PC-9 (cell line): Measurements from ENCODE around the gene MGAT5. TPM values are rescaled to one million over a fixed set of nuclear protein-coding genes. Genes with fewer than 3 reads are reported as not detected.

ENCODE experiments used
- BruUV-seq: library from RNA; stranded (reverse); fragments of 400-500 nt; replicated peaks from 2 replicates; lab custom pipeline; 2021; lab: Mats Ljungman, UMichigan
- CTCF ChIA-PET: fragments of 300-600 bp; sonication (Branson Sonifier 250); formaldehyde crosslinking; loops from one replicate; lab custom pipeline; 2022; ENCODE audit warnings: antibody characterized with exemption; lab: Charles Lee
- POLR2A ChIA-PET: fragments of 300-600 bp; sonication (Branson Sonifier 250); formaldehyde crosslinking; loops from one replicate; lab custom pipeline; 2022; ENCODE audit warnings: antibody characterized with exemption; ENCODE audit not compliant: unreplicated experiment; lab: Charles Lee
- DNase-seq, 2 experiments: peaks; one replicate each; pipeline versions ENCODE4 v3.0.0 to v3.0.0-alpha.2; 2015 to 2022; ENCODE audit warnings: mixed read lengths in 1 of 2
- H2AFZ ChIP-seq: fragments of 200-600 bp; sonication (generic); 2 replicates; pipeline ENCODE4 v1.8.1; 2017; ENCODE audit warnings: antibody characterized with exemption
- H3F3A ChIP-seq: fragments of 200-600 bp; sonication (generic); 2 replicates; pipeline ENCODE4 v1.8.1; 2017; ENCODE audit warnings: antibody characterized with exemption, mild to moderate bottlenecking, low read depth; ENCODE audit not compliant: insufficient read depth
- H3K27ac ChIP-seq: fragments of 200-600 bp; sonication (generic); 2 replicates; pipeline ENCODE4 v1.6.1; 2016; ENCODE audit warnings: mixed run types
- H3K27me3 ChIP-seq: fragments of 200-600 bp; sonication (generic); 2 replicates; pipeline ENCODE4 v1.6.1; 2016; ENCODE audit warnings: low read depth, mixed run types; ENCODE audit not compliant: insufficient read depth
- H3K36me3 ChIP-seq: fragments of 200-600 bp; sonication (generic); 2 replicates; pipeline ENCODE4 v1.6.1; 2016; ENCODE audit warnings: low read depth, mixed run types
- H3K4me1 ChIP-seq: fragments of 200-600 bp; sonication (generic); replicated peaks from 2 replicates; pipeline ENCODE4 v1.6.1; 2016; ENCODE audit warnings: mixed run types; ENCODE audit not compliant: insufficient read depth
- H3K4me2 ChIP-seq: fragments of 200-600 bp; sonication (generic); 2 replicates; pipeline ENCODE4 v1.6.1; 2017; ENCODE audit warnings: mixed run types
- H3K4me3 ChIP-seq: fragments of 200-600 bp; sonication (generic); 2 replicates; pipeline ENCODE4 v1.6.1; 2016; ENCODE audit warnings: mixed run types
- H3K79me2 ChIP-seq: fragments of 200-600 bp; sonication (generic); 2 replicates; pipeline ENCODE4 v1.6.1; 2017; ENCODE audit warnings: low read depth, mixed run types
- H3K9me2 ChIP-seq: fragments of 200-600 bp; sonication (generic); 2 replicates; pipeline ENCODE4 v1.8.1; 2017; ENCODE audit warnings: mild to moderate bottlenecking; ENCODE audit not compliant: insufficient read depth
- H3K9me3 ChIP-seq: fragments of 200-600 bp; sonication (generic); 2 replicates; pipeline ENCODE4 v1.8.1; 2016; ENCODE audit warnings: low read depth; ENCODE audit not compliant: insufficient read depth
- H4K20me1 ChIP-seq: fragments of 200-600 bp; sonication (generic); 2 replicates; pipeline ENCODE4 v1.8.1; 2017; ENCODE audit not compliant: insufficient read depth
- CTCF ChIP-seq: fragments of 200-600 bp; sonication (generic); conservative IDR thresholded peaks from 2 replicates; pipeline ENCODE4 v1.6.1; 2017; ENCODE audit warnings: mixed run types, antibody characterized with exemption, mild to moderate bottlenecking, moderate library complexity
- EZH2 ChIP-seq: fragments of 200-600 bp; sonication (generic); IDR thresholded peaks from 2 replicates; pipeline ENCODE4 v1.8.0; 2017; ENCODE audit warnings: antibody characterized with exemption, low read depth
- intact Hi-C: fragments of 100-400 bp; cut with micrococcal nuclease; formaldehyde crosslinking; loops from one replicate; pipeline ENCODE4 v1.10.0; 2022; ENCODE audit not compliant: unreplicated experiment
- total RNA-seq: library from RNA; stranded (reverse); gene quantifications from 2 replicates; pipeline ENCODE4 v1.2.3, GENCODE V29; 2021

MGAT5 gene
- total RNA-seq, 1 experiment from 2014 or later, result 33.5 TPM

DNA sequence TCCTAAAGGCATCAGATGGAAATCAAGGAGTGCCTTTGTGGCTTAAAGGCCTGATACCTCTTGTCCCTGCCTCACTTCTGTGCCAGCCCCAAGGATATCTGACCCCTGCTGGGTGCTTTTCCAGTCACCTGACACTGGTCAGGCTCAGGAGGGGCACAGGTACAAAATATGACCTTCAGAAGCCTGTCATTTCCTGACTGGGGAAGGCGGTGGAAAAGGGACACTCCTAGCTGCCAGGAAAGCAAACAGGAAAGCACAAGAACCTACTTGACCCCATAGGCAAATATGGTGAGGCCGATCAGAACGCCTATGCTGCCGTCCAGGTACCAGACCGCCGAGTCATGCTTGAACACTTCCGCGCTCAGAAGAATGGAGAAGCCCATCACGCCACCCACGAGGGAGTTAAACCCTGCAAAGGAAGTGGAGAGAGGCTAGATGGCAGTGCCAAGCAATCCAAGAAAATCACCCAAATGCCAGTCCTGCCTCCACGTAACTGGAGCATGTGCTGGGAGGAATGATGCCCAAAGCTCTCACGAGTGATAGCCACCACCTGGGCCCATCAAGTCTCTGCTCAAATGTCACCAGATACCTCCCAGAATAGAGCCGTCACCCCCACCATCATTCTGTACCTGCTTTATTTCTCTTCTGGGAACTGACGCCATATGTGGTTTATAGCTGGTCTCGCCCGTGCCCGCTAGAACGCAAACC lies 204.0 kb downstream of the MGAT5 start:
- Histone ChIP-seq H3F3A (no peaks in the 10 kb centered on the region), H3K79me2 (no peaks in the 10 kb centered on the region), H3K27ac (no peak overlapping the region), H2AFZ (no peak overlapping the region), H3K4me1 (no peaks in the 10 kb centered on the region), H3K27me3 (no peaks in the 10 kb centered on the region), H4K20me1 (no peaks in the 10 kb centered on the region), H3K9me2 (no peaks in the 10 kb centered on the region), H3K4me3 (no peak overlapping the region), H3K4me2 (no peak overlapping the region), H3K36me3 (no peaks in the 10 kb centered on the region), H3K9me3 (no peaks in the 10 kb centered on the region)
- CTCF ChIA-PET, result no interaction called here
- no peak for DNase-seq
- intact Hi-C loops, result no loop called here
- POLR2A ChIA-PET, result no interaction called here
- no TSS peak for BruUV-seq
- TF ChIP-seq CTCF (no peak), EZH2 (no peak)

- no peaks in the 10 kb centered on the region for H3K9me3 ChIP-seq
- no peaks in the 10 kb centered on the region for H3K36me3 ChIP-seq
- no peaks in the 10 kb centered on the region for H4K20me1 ChIP-seq
- H3K27me3 ChIP-seq, result no peaks in the 10 kb centered on the region
- H3K27ac ChIP-seq, result no peak overlapping the region
- no peak overlapping the region for H3K4me2 ChIP-seq
- no peaks in the 10 kb centered on the region for H3K9me2 ChIP-seq
- CTCF ChIA-PET, result no interaction called here
- no peak overlapping the region for H3K4me3 ChIP-seq
- no peaks in the 10 kb centered on the region for H3K79me2 ChIP-seq
- H2AFZ ChIP-seq, result no peak overlapping the region
- POLR2A ChIA-PET, result no interaction called here
- no peaks in the 10 kb centered on the region for H3K4me1 ChIP-seq
- no TSS peak for BruUV-seq
- no peak for TF ChIP-seq EZH2
- TF ChIP-seq CTCF, result no peak
- intact Hi-C loops, result no loop called here
- no peak for DNase-seq
- H3F3A ChIP-seq, result no peaks in the 10 kb centered on the region
Observed at GRCh38 chr2:134458473-134458853, 204.6 kb downstream of the MGAT5 start.

DNA sequence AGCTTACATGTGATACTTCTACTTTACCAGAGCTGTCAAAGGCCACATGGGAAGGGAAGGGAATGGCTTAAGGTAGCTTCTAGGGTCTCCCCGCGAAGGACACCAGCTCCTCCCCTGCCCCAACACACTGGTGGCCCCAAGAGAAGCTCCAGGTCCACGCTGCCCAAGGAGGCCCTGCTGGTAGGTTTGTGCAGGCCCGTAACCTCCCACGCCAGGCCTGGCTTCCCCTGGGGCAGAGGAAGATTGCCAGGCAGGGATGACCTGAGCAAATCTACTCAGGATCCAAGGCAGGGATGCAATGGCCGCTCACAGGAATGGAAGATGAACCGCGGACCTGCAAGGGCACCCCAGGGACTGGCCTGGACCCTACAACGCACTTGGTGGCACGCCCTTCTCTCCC lies 205.1 kb downstream of the MGAT5 start:
- H3K9me3 ChIP-seq, result no peaks in the 10 kb centered on the region
- BruUV-seq, result no TSS peak
- no peaks in the 10 kb centered on the region for H3K4me1 ChIP-seq
- H3K9me2 ChIP-seq, result no peaks in the 10 kb centered on the region
- CTCF ChIA-PET, result interaction anchor here (1.1 kb wide), 1 partner anchor 459 kb away, joined by 4 read pairs; no protein-coding TSS in a partner anchor
- TF ChIP-seq CTCF (no peak), EZH2 (no peak)
- no peak overlapping the region for H3K4me3 ChIP-seq
- no peak overlapping the region for H3K4me2 ChIP-seq
- no peaks in the 10 kb centered on the region for H3K27me3 ChIP-seq
- intact Hi-C loops, result no loop called here
- no peaks in the 10 kb centered on the region for H3K79me2 ChIP-seq
- no peaks in the 10 kb centered on the region for H4K20me1 ChIP-seq
- DNase-seq, result no peak
- H3F3A ChIP-seq, result no peaks in the 10 kb centered on the region
- H3K36me3 ChIP-seq, result no peaks in the 10 kb centered on the region
- POLR2A ChIA-PET, result no interaction called here
- H2AFZ ChIP-seq, result no peak overlapping the region
- no peak overlapping the region for H3K27ac ChIP-seq
